Measurements from ENCODE around the gene MRLN.

DNA sequence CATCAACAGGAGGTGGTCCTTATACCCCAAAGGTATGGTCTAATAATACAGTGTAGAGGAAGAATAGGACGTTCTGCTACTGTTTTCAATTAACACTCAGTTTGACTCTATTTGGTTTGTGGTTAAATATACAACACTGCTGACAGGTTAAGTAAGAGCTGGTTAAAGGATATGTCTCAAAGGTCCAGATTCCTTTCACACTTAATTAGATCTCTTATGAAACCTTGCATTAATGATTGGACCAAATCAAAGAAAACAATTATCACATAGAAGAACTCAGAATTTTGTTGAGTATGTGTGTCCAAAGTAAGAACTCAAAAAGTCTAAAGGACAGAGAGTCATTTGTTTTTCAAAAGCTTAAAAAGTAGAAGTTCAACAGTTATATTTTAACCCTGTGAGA lies 18.0 kb downstream of the MRLN start:
- TF ChIP-seq, protein P1, sequence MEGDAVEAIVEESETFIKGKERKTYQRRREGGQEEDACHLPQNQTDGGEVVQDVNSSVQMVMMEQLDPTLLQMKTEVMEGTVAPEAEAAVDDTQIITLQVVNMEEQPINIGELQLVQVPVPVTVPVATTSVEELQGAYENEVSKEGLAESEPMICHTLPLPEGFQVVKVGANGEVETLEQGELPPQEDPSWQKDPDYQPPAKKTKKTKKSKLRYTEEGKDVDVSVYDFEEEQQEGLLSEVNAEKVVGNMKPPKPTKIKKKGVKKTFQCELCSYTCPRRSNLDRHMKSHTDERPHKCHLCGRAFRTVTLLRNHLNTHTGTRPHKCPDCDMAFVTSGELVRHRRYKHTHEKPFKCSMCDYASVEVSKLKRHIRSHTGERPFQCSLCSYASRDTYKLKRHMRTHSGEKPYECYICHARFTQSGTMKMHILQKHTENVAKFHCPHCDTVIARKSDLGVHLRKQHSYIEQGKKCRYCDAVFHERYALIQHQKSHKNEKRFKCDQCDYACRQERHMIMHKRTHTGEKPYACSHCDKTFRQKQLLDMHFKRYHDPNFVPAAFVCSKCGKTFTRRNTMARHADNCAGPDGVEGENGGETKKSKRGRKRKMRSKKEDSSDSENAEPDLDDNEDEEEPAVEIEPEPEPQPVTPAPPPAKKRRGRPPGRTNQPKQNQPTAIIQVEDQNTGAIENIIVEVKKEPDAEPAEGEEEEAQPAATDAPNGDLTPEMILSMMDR (conservative IDR thresholded peaks at IDR 0.05; ENCODE audit: low read length) = no peak
- TF ChIP-seq EZH2phosphoT487 (IDR thresholded peaks at IDR 0.05; ENCODE audit: borderline replicate concordance, low read depth, low read length) = no peak

Measured in OCI-LY7 (cell line).